Stimulated activated CD4-positive, alpha-beta T cell treated with anti-CD3 and anti-CD28 coated beads, Interleukin-1b, Interleukin-23, amount 100 ng/mL, for 1 hour (primary cell): ENCODE measurements around the gene DNAH7.

Source experiments
- DNase-seq, 2 donors: peaks; one replicate each; pipeline ENCODE4 v3.0.0-alpha.2; 2020; ENCODE audit warnings: low read depth in 2 of 2

Gene DNAH7

DNA sequence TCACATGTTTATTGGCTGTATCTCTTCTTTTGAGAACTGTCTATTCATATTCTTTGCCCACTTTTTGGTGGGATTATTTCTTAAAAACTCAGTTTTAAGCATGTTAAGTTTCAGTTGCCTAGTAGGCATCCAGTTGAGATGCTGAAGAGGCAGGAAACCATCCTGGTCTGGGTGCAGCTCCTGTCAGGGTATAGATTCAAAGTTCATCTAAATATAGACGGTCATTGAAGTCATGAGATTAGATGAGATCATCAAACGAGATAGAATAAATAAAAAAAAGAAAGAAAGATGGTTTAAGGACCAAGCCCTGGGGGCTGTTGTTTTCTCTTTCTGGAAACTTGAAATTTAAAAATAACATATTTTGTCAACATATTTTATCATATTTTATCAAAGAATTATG, 9.2 kb upstream of the DNAH7 start:
- no peak for DNase-seq

DNA sequence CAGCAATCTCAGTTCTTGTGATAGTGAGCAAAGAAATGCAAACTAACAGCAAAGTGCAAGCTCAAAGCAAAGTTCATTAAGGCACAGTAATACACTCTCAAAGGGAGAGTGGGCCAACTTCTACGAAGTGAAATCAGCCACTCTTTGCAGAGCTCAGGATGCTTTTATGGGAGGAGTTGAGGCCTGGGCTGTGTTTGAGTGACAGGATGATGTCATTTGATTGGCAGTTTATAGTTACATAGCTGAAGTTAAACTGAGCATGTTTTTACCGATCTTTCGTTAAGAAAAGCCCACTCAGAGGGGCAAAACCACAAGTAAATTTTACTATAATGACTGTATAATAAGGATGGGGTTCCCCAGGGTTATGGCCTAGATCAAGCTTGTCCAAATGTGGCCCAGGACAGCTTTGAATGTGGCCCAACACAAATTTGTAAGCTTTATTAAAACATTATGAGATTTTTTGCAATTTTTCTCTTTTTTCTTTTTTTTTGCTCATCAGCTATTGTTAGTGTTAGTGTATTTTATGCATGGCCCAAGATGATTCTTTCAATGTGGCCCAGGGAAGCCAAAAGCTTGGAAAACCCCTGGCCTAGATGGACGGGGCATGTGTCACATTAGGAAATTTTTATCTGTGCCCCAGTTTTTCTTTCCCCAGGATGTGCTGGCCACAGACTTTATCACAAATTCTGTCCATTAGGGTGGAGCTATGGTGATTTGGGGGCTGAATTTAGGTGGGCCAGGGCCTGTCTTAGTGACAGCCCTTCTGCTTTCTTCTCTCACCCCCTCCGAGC, 8.3 kb upstream of the DNAH7 start:
- DNase-seq = no peak

DNA sequence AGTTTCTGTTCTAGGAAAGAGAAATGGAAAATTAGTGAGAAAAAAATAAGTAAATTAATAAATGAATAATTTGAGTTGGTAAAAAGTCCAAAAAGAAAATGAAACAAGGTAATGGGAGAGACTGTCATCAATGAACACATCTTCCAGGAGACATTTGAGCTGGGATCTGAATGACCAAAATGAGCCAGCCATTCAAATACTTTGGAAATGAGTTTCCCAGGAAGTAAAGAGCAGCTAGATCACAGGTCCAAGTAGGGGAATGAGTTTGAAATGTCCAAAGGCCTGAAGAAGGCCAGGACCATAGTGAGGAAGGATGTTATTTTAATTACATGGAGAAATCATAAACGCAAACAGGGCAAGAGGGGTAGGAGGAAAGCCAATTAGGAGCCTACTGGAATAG, 6.6 kb upstream of the DNAH7 start:
- no peak for DNase-seq

DNA sequence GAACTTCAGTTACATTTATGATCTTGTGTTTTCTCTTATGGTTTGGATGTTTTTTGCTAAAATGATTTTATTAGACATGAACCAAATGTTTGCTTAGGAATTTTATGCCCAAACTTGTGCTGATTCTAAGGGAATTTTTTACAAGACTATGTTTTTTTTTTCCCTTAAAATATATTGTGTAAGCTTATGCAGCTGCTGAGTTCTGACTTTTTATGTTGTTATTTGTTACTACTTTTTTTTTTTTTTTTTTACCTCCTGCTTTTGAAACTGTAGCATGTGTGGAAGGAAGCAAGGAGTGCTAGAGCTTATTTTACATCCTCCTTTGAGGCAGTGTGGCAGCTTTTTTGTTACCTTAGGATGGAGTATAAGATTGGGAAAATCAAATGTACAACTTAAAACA, 6.0 kb upstream of the DNAH7 start:
- DNase-seq = no peak

DNA sequence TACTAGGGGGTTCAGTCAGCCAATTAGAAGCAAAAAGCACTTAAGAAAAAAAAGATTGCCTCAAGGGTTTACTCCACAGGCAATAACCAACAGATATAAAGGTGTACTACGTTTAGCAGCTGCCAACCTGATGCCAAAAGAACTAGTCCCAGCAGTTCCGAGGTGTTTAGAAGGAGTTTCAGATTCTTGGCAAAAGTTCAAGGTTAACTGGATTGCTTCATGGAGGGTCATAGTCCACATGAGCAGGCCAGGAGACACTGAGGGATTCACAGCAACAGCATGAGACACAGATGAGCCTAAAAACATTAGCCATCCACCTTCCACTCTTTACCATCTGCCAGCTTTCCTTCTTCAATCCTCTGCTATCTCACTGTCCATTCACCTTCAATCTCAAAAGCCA, 4.9 kb upstream of the DNAH7 start:
- DNase-seq = no peak

DNA sequence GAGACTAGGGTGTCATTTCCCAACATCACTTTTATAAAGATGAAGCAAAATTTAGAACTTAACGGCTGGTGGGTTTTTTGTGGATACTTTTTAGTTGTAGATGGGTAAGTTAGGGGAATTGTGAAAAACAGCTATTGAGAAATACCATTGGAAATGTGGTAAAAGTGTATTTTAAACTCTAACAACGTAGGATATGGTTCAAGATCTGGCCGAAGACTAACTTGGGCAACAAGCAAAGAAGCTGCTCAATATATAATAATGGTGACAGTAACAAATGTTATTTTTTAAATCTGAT, 1.6 kb downstream of the DNAH7 start:
- no peak for DNase-seq

DNA sequence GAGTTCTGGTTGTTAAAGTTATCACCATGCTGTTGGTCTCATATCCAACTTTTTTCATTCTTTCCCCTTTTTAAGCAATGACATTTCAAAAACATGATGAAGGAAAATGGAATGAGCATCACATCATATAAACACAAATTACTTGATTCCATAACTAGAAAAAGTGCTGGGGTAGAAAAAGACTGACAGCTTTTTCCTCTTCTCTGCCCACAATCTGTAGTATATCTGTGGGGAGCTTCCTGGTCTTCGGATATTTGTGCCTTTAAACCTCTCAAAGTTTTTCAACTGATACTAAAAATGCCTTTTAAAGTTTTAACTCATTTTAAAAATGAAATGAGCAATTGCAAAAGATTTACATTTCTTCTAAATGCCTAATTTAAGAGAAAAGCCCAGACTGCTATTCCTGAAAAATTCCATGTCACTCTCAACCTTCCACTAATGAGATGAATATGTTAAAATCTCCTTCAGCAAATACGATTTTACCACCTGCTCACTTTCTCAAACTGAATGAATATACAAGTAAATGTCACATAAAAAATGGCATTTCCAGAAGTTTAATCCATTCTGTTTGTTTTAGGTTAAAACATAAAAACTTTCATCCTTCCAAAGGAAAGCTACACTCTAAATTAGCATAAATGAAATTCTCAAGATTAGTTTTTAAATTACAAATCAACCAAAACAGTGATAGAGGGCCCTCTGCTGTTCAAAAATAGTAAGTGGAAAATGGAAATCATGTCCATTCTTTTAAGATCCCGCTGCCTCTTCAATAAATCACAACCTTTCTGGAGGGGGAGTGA, 2.1 kb downstream of the DNAH7 start:
- no peak for DNase-seq

DNA sequence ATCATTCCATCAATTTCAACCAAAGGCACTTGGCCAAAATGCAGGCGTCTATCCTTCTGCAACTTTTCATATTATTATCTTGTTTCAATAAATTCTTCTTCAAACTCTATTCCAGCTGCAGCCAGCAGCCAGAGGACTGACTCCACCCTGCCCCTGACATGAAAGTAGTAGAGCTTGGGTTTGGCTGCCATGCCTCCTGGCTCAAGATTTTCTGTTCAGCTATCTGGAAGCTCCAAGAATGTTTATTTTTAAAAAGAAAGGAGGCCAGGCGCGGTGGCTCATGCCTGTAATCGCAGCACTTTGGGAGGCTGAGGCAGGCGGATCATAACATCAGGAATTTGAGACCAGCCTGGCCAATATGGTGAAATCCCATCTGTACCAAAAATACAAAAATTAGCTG, 4.9 kb downstream of the DNAH7 start:
- DNase-seq = no peak

DNA sequence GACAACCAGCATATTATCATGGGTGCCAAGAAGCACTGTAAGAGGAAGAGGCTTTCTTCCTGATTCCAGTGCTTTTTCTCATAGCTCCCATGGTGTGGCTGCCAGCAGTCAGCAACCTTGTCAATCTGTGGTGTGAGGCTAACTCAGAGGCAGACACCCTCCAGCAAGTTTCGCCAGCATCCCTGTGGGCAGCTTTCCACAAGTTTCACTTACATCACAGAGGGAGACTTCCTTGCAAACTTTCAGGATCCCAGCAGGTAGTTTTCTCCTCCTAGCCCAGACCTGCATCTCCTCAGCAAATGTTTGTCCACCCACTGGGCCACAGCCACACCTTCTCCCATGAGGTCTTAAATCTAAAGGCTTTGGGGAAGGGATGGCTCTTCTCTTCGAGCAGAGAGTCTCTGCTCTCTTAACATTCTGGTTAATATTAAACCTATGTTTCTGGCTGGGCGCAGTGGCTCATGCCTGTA, 9.1 kb downstream of the DNAH7 start:
- DNase-seq = no peak

DNA sequence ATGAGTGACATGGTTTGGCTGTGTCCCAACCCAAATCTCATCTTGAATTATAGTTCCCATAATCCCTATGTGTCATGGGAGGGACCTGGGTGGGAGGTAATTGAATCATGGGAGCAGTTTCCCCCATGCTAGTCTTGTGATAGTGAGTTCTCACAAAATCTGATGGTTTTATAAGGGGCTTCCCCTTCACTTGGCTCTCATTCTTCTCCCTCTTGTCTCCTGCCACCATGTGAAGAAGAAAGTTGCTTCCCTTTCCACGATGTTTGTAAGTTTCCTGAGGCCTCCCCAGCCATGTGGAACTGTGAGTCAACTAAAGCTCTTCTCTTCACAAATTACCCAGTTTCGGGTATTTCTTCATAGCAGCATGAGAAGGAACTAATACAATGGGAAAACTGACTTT, 14.0 kb downstream of the DNAH7 start:
- DNase-seq = no peak

DNA sequence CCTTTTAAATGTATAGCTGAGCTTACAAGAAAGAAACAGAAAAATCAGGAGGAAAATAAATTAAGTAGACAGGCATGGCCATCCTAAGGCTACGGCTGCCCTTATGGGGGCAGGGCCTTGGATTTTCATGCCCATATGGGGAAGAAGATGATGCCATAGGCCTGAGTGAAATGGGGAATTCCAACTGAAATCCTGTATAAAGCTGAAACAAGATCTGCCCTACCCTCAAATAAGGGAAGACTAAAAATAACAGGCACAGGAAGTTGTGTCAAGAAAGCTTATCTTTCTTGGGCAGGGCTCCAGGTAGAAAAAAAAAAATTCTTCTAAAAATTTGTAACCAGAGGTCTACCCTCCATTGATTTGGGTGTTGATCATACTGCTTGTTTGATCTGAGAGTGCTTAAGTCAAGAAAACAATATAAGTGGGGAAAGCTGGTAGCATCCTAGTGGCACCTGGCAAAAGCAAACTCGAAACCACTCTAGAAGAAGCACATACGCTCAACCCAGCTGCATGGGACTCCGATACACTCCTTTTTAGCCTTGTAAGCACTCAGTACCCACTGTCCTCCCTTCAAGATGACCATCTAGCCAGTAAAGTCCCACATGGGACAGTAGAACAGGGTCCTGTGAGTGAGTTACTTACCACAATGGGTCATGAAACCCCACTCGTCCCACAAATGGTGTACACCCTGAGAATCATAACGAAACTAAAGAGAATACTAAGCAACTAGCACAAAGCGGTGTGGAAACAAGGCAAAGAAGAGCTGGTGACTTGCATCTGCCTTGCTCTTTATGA, 22.3 kb downstream of the DNAH7 start:
- no peak for DNase-seq

DNA sequence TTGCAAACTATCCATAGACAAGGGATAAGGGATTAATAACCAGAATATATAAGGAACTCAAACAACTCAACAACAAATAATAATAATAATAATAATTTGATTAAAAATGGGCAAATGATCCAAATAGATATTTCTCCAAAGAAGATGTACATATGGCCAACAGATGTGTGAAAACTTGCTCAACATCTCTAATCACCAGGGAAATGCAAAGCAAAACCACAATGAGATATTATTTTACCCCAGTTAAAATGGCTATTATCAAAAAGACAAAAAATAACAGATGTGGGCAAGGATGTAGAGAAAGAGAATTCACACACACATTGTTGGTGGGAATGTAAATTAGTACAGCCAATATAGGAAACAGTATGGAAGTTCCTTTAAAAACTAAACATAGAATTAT, 26.9 kb downstream of the DNAH7 start:
- DNase-seq = no peak

DNA sequence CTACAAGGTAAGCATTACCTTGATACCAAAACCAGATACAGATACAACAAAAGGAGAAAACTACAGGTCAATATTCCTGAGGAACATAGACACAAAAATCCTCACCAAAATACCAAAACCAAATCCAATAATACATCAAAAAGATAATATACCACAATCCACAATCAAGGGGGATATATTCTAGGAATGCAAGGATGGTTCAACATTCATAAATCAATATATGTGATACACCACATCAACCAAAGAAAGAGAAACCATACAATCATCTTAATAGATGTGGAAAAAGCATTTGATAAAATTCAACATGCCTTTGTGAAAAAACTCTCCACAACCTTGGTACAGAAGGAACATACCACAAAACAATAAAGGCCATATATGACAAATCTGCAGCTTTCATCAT, 28.4 kb downstream of the DNAH7 start:
- no peak for DNase-seq

DNA sequence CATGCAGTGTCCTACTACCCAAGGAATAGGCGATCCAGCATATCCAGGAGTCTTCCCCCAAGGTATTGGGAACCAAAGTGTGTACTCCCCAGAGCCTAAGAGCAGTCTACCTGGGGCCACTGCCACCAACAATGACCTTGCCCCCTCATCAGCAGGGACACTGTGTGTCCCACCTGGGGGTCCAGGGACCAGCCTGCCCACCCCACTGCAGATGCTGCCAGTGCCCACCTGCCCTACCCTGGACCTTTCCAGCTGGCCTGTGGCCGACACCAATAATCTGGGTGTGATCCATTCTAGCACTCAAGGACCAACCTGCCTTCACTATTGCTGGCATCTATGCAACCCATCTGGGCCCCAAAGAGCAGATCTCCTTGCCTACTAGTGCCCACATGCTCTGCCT, 32.2 kb downstream of the DNAH7 start:
- DNase-seq = no peak

DNA sequence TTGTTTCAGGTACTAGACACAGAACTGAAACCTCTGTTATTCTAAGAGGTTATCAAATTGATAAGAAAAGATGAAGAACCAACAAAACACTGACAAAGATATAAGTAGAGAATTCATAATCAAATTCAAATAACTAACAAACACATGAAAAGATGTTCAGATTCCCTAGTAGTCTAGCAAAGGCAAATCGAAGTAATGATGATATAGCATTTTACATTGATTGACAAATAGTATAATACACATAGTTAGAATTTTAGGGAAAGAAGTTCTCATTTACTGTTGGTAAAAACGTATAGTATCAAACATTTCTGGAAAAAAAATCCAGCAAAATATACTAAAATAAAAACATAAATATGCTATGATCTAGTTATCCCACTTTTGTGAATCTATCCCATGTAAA, 50.6 kb downstream of the DNAH7 start:
- no peak for DNase-seq

DNA sequence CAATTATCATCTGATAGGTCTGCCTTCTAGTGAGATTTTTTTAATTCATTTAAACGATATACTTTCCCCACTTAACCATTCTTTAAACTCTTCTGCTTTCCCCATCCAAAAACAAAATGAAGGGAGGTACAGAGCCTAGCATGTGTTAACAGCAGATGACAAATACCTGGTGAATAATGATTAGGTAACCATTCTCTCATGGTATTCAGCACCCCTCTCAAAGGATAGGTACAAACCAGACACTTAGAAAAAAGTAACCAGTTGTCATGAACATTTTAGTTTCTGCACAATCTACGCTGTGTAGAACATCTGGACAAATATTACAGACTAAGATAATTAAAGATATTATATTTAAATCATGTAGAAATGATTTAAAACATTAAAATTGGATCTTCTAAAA, 56.3 kb downstream of the DNAH7 start:
- DNase-seq = no peak

DNA sequence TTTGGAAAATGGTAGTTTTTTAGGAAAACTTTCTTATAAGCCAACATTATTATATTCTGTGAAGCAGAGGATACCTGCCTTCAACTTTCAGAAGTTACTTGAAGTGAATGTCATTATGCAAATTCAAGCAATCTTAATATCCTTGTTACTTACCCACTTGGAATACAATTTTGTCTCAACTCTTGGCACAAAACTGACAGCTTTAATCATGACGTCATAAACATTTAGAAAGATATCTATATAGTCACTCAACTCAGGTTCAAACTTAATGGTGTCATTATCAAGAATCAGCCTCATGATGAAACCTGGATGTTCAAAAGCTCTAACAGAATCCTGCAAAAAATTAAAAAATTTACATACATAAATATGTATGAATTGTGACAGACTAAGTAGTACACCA, 68.1 kb downstream of the DNAH7 start:
- no peak for DNase-seq

DNA sequence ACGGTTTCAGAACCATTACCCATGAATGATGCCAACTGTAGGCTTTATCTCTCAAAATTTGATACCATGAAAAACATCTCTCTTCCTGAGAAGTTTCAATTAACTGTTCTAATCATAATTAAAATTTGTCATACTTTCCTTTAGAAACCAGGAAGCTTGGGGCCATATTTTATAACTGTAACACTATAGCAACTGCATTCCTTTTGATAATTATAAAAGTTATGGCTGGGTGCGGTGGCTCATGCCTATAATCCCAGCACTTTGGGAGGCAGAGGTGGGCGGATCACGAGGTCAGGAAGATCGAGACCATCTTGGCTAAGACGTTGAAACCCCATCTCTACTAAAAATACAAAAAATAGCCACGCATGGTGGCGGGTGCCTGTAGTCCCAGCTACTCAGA, 70.6 kb downstream of the DNAH7 start:
- no peak for DNase-seq

DNA sequence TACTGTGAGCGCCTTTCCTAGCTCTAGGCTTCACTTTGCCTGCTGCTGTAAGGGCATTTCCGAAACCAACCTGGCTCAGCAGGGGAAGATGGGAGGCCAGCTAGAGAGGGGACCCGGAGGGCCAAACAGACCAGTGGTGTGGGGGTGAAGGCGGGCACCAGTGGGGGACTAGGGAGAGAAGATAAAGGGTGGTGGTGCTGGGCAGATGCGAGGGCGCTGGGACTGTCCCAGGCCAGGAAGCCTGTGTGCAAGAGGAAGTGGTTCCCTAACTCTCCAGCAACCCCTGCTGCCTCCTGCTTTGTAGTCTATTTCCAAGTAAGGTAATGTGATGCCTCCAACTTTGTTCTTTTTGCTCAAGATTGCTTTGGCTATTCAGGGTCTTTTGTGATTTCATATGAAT, 73.1 kb downstream of the DNAH7 start:
- no peak for DNase-seq

DNA sequence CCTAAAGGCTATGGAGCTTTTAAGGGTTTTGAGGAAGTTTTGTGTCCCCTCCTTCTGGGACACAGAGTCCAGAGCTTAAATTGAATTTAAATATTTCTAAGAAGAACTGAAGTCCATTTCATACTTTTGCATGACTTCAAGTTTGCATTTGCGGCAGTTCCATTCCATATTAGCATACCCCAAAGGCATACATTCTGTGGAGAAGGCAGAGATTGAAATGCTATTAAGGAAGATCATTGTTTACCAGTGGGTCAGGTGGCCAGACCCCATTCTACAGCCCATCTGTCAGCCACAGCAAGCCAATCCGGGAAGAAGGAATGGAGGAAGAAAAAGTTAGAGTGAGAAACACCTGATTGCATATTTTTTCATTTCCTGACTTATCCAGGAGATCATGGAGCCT, 75.0 kb downstream of the DNAH7 start:
- no peak for DNase-seq

DNA sequence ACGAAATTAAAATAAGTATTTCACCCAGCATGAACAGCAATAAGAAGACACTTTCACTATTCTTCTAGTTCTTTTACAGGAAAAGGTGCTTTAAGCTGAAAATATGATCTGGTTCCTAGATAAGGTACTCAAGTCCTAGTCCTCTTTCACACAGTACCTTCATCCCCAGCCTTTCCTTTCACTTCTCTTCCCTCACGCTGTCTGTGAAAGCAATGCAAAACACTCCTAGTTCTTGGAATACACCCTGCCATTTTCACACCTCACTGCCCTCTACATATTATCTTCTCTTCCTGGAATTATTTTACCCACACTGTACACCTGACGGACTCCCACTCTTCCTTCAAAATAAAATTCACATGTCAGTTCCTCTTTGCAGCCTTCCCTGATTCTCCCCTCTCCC, 82.9 kb downstream of the DNAH7 start:
- no peak for DNase-seq

DNA sequence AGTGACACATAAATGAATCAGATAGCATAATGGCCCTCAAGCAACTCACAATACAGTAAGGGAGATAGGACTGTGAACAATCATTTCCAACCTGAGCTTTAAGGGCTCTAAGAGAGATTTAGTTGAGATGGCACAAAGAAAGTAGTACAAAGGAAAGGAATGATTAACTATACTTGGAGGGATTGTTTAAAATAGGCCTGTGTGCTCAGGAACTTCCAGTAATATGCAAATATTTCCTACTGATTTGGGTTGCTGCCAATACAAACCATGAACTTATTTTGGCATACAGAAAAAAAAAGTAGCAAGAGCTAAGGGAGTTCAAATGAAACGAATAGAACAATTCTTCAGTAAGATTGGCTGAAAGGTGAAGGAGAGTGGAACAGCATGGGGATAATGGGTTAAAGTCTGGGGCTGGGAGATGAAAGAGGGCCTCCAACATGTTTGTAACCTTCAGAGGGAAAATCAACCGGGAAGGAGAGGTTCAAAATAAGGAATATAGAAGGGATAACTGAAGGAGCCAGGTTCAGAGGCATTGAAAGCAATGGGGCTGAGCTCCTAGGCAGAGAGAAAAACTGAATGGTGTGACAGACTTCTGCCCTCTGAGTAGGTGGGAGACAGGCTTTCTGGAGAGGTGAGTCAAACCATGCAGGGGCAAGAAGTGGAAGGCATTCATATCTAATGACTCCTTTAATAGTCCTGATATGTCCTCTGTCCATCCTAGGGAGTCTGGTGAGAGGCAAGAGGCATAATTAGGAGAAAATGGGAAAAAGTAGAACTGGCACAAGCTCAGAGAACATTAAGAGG, 83.5 kb downstream of the DNAH7 start:
- no peak for DNase-seq
